BE2C (cell line): Measurements from ENCODE around the gene IFIT1.

ENCODE experiments used
- DNase-seq: peaks from one replicate; pipeline ENCODE4 v3.0.0-alpha.2; 2020
- H3K27me3 ChIP-seq: fragments of 250-450 bp; sonication (Bioruptor Pico); 2 replicates; pipeline ENCODE4 v1.5.1; 2020; ENCODE audit warnings: mild to moderate bottlenecking
- H3K36me3 ChIP-seq: fragments of 250-450 bp; sonication (Bioruptor Pico); 2 replicates; pipeline ENCODE4 v1.5.1; 2020; ENCODE audit warnings: mild to moderate bottlenecking
- H3K4me1 ChIP-seq: fragments of 250-450 bp; sonication (Bioruptor Pico); 2 replicates; pipeline ENCODE4 v1.5.1; 2020
- H3K4me3 ChIP-seq: 2 replicates; pipeline ENCODE4 v1.5.1; 2011; ENCODE audit warnings: low read depth, low read length
- H3K9me3 ChIP-seq: fragments of 250-450 bp; sonication (Bioruptor Pico); 2 replicates; pipeline ENCODE4 v1.5.1; 2020
- TF ChIP-seq, protein P1 (sequence below): IDR thresholded peaks from 2 replicates; pipeline ENCODE4 v1.5.1; 2012; ENCODE audit warnings: mild to moderate bottlenecking, low read depth, low read length

Gene IFIT1

DNA sequence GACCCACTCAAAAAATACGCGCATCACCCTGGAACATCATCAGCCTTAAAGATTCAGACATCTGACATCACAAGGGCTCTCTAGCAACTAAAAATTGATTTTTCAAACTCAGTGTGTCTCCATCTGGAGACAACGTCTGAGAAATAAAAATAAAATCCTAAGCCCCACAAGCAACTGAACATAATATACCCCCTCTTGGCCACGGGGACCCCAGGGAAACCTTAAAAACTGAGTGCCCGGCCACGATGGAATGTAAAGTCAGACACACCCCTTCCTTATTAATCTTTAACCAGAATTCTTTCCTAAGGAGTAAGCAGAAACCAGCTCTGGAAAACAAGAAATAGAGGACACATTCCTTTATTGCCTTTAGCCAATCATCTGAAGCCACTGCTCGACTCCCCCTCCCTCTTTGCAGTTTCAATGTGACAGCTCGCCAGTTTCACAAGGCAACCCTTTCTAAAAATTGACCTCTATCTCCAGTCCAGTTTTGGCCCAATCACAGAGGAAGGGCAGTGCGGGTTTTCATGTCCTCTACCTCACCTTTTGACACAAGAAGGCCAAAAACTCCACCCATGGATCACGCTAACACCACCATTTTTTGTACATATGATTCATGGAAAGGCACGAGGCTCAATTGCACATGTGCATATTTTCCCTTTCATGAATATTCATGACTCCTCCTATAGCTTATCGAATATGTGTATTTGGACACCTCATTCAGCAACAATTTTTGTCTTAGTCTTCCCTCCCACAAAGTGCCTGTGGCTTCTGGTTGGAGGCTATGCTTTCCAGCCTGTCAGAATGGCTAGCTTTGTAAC lies 40.4 kb upstream of the IFIT1 start:
- Histone ChIP-seq H3K9me3 (no peaks in the 10 kb centered on the region), H3K4me3 (no peak overlapping the region), H3K4me1 (no peaks in the 10 kb centered on the region), H3K36me3 (no peaks in the 10 kb centered on the region), H3K27me3 (no peaks in the 10 kb centered on the region)
- TF ChIP-seq, protein P1, sequence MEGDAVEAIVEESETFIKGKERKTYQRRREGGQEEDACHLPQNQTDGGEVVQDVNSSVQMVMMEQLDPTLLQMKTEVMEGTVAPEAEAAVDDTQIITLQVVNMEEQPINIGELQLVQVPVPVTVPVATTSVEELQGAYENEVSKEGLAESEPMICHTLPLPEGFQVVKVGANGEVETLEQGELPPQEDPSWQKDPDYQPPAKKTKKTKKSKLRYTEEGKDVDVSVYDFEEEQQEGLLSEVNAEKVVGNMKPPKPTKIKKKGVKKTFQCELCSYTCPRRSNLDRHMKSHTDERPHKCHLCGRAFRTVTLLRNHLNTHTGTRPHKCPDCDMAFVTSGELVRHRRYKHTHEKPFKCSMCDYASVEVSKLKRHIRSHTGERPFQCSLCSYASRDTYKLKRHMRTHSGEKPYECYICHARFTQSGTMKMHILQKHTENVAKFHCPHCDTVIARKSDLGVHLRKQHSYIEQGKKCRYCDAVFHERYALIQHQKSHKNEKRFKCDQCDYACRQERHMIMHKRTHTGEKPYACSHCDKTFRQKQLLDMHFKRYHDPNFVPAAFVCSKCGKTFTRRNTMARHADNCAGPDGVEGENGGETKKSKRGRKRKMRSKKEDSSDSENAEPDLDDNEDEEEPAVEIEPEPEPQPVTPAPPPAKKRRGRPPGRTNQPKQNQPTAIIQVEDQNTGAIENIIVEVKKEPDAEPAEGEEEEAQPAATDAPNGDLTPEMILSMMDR = no peak
- no peak for DNase-seq

DNA sequence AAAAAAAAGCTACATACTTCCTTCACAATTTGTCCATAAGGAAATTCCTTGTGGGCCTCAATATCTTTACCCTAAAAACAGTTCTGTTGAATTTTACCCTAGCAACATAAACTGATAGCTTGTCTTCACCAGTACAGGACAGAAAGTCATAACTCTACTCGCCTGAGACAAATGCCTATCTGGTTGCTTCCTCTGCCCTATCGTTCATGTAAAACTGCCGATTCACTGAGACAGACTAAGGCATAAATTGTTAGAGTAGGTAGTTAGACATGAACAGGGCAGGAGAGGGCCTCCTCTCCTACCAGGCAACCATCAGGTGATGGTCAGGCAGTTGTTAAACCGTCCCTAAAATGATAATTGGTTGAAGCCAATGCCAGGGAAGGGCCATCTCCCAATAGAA lies 39.6 kb upstream of the IFIT1 start:
- no peaks in the 10 kb centered on the region for H3K4me1 ChIP-seq
- no peaks in the 10 kb centered on the region for H3K36me3 ChIP-seq
- no peaks in the 10 kb centered on the region for H3K27me3 ChIP-seq
- TF ChIP-seq, protein P1 = no peak
- no peak for DNase-seq
- H3K4me3 ChIP-seq = no peak overlapping the region
- H3K9me3 ChIP-seq = no peaks in the 10 kb centered on the region

DNA sequence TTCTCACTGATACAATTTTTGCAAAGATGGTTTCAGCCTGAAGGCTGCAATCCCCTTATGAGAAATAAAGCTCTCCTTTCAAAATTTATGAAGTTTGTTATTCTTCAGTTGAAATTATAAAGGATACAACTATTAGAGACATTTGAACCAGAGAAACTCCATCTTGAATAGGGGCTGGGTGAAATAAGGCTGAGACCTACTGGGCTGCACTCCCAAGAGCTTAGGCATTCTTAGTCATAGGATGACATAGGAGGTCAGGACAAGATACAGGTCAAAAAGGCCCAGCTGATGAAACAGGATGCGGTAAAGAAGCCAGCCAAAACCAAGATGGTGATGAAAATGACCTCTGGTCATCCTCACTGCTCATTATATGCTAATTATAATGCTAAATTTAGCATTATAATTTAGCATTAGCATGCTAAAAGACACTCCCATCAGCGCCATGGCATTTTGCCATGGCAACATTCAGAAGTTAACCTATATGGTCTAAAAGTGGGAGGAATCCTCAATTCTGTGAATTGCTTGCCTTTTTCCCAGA lies 37.0 kb upstream of the IFIT1 start:
- DNase-seq = no peak
- Histone ChIP-seq H3K36me3 (no peaks in the 10 kb centered on the region), H3K9me3 (no peaks in the 10 kb centered on the region), H3K4me1 (no peaks in the 10 kb centered on the region), H3K4me3 (no peak overlapping the region), H3K27me3 (no peaks in the 10 kb centered on the region)
- TF ChIP-seq, protein P1 = no peak

DNA sequence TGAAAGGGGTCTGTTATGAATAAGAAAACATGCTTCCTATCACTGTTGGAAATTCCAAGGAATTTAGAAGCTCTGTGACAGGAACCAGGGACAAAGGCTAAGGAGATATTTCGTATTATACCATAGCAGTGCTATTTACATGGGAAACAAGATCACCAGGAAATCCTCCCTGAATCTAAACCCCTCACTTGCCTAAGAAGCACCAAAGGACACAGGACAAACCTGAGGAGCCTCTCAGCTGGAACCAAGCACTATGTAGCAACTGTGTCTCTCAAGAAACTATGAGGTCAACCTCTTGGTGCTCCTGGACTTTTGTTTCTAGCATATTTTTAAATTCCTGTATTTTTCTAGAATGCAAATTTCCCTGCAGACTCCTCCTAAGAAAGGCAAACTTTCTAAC lies 35.3 kb upstream of the IFIT1 start:
- no peak for DNase-seq
- H3K4me1 ChIP-seq = no peaks in the 10 kb centered on the region
- H3K36me3 ChIP-seq = no peaks in the 10 kb centered on the region
- TF ChIP-seq, protein P1 = no peak
- no peaks in the 10 kb centered on the region for H3K9me3 ChIP-seq
- no peaks in the 10 kb centered on the region for H3K27me3 ChIP-seq
- H3K4me3 ChIP-seq = no peak overlapping the region

DNA sequence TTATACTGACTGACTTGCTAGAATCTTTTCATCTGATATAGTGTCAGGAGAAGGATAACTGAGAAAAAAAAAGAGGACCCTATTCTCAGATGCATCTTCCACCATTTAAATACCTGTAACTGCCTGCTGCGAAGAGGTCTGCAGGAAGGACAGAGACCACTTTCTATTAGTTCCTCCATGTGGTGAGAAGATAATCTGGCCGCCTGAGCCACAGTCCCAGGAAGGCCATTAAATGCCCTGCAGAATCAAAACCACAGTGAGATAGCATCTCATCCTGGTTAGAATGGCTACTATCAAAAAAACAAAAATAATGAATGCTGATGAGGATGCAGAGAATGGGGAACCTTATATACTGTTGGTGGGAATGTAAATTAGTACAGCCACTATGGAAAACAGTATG lies 34.4 kb upstream of the IFIT1 start:
- no peak overlapping the region for H3K4me3 ChIP-seq
- H3K9me3 ChIP-seq = no peaks in the 10 kb centered on the region
- no peak for DNase-seq
- H3K4me1 ChIP-seq = no peaks in the 10 kb centered on the region
- TF ChIP-seq, protein P1 = no peak
- H3K36me3 ChIP-seq = no peaks in the 10 kb centered on the region
- H3K27me3 ChIP-seq = no peaks in the 10 kb centered on the region

DNA sequence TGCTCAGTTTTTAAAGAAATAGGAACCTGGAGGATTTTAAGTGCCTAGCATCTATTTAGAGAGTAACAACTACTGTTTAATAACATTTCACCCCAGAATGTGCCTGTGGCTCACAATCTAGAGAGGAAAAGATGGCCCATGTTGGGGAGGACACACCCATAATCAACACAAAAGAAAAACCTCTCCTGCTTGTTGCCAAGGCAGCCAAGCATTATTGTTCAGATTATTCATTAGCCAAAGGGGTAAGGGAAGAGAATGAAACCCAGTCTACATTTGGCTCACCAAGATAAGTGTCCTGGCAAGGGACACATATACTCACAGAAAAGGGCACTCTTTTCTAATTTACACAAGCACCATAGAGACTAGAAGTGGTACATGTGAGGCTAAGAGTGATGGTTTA lies 32.3 kb upstream of the IFIT1 start:
- H3K4me1 ChIP-seq = no peaks in the 10 kb centered on the region
- no peaks in the 10 kb centered on the region for H3K9me3 ChIP-seq
- no peaks in the 10 kb centered on the region for H3K27me3 ChIP-seq
- TF ChIP-seq, protein P1 = no peak
- no peak overlapping the region for H3K4me3 ChIP-seq
- H3K36me3 ChIP-seq = no peaks in the 10 kb centered on the region
- DNase-seq = no peak
